ENCODE results near the gene SSTR3.
"Not testable (repeated sequence)": the region's sequence is repeated elsewhere in the genome, so short reads cannot be mapped to it uniquely, and the experiment has no call there.

The SSTR3 gene

DNA sequence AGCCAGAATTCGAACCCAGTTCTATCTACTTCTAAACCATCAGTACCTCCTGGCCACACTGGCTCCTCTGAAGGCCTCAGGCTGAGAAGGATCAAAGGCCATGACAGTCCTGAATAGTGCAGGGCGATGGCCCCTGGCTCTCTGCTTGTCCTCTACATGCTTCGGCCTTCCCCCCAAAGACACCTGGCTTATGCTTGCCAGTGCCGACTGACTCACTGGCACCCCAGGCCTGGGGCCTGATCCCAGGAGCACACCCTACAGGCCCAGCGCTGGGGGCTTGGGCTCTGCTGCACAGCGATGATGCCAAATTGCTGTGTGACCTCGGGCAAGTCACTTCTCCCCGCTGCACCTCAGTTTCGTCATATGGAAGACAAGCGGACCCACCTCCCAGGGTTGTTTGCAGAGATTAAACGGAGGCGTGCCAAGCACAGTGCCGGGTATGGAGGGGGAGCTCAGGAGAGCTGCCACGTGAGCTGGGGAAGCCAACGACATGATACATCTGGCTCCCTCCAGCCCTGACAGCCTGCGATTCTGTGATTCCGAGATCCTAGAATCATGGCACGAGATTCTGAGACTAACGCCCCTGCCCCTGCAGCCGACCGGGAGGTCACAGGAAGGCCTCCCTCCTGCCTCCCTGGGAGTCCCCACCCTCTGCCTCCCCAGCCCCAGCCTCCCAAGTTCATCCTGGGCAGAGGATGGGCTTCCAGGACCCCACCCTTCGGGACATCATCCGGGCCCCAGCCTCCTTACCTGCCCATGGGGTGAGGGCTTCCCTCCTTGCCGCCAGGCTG is 1.0 kb downstream of the SSTR3 start:
- no peak for DNase-seq (ENCODE audit: low read depth, low spot score)

DNA sequence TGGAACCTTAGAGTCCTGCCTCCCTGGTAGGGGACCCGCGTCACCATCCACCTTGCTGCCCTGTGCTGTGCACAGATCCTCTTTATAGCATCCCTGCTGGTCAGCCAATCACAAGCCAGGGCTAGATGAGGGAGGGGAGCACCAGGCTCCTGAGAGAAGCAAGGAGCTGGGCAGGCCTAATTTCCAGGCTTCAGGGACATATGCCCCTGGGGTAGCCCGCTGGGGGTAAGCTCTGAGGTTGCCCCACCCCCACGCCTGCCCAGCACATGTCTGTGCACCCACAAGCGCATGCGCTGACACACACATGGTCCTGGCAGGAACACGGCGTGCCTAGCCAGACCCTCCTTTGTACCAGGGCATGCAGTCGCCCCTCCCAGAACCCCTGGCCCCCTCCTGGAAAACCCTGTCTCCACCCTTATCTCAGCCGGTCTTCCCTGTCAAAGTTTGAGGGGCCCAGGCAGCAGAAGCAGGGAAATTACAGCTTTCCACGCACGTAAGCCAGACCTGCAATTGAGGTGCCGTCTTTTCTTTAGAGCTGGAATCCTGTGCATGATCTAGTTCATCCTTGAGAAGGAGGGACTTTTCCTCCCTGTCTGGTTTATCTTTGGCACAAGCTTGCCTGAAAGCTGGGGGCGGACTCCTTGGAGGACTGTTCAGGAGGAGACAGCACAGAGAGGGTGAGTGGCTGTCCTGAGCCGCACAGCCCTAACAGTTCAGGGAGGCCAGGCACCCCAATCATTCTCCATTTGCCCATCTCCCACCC is 2.1 kb downstream of the SSTR3 start:
- DNase-seq (ENCODE audit: low read depth, low spot score) = no peak

- no peak for DNase-seq (ENCODE audit: low read depth, low spot score)
These were observed 3.0 kb downstream of the SSTR3 start for GRCh38 chr22:37209140-37209845.

- DNase-seq (ENCODE audit: low read depth, low spot score) = no peak
These were observed 3.7 kb downstream of the SSTR3 start for GRCh38 chr22:37208401-37209139.

DNA sequence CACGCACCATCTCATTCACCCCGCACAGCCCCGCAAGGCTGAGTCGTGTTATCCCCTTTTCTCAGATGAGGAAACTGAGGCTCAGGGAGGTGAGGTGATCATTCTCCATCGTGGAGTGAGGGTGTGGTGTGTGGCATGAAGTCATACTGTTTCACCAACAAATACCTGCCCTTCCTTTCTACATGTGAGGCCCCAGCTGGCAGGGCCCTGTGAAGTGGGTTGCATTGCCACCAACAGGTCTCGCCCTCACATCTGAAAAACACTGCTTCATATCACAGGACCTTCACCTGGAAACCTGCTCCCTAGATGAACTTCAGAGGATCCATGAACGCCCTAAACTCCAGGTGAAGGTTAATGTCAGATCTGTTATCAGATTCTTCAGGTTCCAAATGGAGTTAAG is 4.3 kb downstream of the SSTR3 start:
- no peak for DNase-seq (ENCODE audit: low read depth, low spot score)

DNA sequence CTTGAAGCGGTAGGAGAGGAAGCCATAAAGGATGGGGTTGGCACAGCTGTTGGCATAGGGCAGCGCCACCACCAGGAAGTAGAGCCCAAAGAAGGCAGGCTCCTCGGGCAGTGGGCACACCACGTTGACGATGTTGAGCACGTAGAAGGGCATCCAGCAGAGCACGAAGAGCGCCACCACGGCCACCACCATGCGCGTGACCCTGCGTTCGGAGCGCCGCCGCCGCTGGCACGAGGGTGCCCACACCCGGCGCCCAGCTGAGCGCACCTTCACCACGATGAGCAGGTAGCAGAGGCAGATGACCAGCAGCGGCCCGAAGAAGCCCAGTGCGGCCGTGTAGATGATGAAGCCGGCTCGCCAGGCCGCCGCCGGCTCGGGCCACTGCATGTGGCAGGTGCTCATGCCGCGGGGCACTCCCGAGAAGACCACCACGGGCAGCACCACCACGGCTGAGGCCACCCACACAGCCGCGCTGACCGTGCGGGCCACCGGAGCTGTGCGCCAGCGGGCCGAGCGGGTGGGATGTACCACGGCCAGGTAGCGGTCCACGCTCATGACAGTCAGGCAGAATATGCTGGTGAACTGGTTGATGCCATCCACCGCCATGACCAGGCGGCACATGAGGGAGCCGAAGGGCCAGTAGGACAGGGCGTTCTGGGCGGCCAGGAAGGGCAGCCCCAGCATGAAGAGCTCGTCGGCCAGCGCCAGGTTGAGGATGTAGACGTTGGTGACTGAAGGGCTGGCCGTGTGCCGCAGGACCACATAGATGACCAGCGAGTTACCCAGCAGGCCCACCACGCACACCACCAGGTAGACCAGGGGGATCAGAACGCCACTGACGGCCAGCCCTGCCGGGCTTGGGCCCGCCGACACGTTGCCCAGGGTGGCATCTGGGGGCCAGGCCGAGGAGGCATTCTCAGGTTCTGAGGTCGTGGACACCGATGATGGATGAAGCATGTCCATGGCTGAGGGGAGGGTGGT is 5.1 kb downstream of the SSTR3 start:
- DNase-seq (ENCODE audit: low read depth, low spot score) = no peak

- no peak for DNase-seq (ENCODE audit: low read depth, low spot score)
These were observed 6.0 kb downstream of the SSTR3 start for GRCh38 chr22:37206118-37206840.

DNA sequence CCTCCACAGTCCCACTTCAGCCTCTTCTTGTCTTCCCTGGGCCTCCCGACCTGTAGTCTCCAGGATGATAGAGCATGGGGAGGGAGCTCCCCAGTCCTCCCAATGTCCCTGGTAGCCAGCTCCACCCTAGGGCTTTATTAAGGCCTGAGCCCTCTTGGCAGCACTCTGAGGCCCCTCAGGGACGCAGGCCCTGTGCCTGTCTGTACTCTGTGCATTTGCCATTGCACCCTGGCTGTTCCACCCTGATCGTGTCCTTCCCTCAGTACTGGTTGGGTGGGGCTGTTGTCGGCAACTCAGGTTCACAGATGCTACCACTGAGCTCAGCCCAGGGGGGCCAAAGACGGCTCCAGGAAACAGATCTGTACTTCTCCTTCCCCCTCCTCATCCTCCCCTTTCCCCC is 7.2 kb downstream of the SSTR3 start:
- DNase-seq (ENCODE audit: low read depth, low spot score) = no peak

GRCh38 chr22:37204045-37204655 is 8.1 kb downstream of the SSTR3 start:
- DNase-seq (ENCODE audit: low read depth, low spot score) = no peak

- DNase-seq (ENCODE audit: low read depth, low spot score) = no peak
These were observed 8.8 kb downstream of the SSTR3 start for GRCh38 chr22:37203354-37204044.

DNA sequence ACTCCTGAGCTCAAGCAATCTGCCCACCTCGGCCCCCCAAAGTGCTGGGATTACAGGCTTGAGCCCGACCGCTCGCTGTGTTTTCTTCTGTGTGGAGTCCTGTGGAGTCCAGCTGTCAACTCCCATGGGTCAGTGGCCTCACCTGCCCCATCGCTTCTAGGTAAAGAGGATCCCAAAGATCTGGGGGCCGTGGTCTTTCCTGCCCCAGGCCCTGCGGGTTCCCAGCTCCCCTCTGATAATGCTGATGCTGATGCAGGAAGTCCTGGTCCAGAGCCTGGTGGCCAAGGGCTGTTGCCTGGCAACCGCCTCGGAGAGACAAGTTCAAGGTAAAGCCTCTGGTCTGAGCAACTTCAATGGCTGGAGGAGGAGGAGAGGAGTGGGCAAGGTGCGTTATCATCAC is 9.6 kb downstream of the SSTR3 start:
- DNase-seq (ENCODE audit: low read depth, low spot score) = no peak

- no peak for DNase-seq (ENCODE audit: low read depth, low spot score)
These were observed 10.2 kb downstream of the SSTR3 start for GRCh38 chr22:37202001-37202555.

DNA sequence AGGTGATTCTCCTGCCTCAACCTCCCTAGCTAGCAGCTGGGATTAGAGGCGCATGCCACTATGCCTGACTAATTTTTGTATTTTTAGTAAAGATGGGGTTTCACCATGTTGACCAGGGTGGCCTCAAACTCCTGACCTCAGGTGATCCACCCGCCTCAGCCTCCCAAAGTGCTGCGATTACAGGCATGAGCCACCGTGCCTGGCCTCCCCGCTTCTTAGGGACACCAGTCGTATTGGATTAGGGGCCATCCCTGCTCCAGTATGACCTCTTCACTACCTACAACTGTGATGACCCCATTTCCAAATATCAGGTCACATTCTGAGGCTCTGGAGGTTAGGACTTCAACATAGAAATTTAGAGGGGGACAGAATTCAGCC is 10.8 kb downstream of the SSTR3 start:
- DNase-seq (ENCODE audit: low read depth, low spot score) = not testable (repeated sequence)

GRCh38 chr22:37199760-37200108 is 12.5 kb downstream of the SSTR3 start:
- DNase-seq (ENCODE audit: low read depth, low spot score) = no peak

DNA sequence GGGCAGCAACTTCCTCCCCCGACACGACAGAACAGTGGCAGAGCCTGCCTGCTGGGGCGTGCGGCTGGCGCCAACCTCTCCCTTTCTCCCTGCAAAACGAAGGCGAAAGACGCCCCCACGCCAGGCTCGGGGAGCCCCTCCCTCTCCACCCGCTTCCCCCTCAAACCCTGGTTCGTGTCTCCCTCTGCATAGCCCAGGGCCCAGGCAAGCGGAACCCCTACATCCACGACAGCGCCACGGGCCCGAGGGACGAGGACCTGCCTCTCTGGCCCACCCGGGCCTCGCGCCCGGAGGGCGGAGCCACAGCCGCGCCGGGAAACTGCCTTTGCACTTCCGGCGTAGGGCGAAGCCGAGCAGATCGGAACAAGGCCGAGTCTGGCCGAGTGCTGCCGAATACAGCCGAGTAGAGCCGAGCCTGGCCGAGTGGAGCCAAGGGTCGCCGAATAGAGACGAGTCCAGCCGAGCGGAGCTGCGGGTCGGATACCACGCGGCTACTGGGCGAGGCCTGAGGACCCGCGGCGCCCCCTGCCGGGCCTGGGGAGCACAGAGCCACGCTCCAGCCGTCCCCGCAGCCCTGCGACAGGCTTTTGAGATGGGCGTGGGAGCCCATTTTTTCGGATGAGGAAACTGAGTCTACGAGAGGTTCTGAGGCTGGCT is 13.0 kb downstream of the SSTR3 start:
- peak; percentile 97 for DNase-seq (ENCODE audit: low read depth, low spot score)

- no peak for DNase-seq (ENCODE audit: low read depth, low spot score)
These were observed 13.8 kb downstream of the SSTR3 start for GRCh38 chr22:37198258-37199102.

Data from brain pericyte (primary cell).